Cardiac fibroblast (primary cell): ENCODE results near the gene STAT5B.
"Not testable (repeated sequence)": the region's sequence is repeated elsewhere in the genome, so short reads cannot be mapped to it uniquely, and the experiment has no call there.

Source experiments
- DNase-seq, 2 donors: peaks; one replicate each; pipeline versions ENCODE4 v3.0.0 to v3.0.0-alpha.2; 2010; ENCODE audit warnings: low read depth in 2 of 2
- H3K4me3 ChIP-seq, 2 donors: replicated peaks in 1 of 2; 1 replicate in 1 of 2; 2 replicates in 1 of 2; pipeline ENCODE4 v1.5.1; 2011; ENCODE audit warnings: low read depth in 2 of 2, low read length in 2 of 2, mild to moderate bottlenecking in 2 of 2, moderate library complexity in 1 of 2
- CTCF ChIP-seq: IDR thresholded peaks from one replicate; pipeline ENCODE4 v1.5.1; 2011; ENCODE audit warnings: low read depth, mild to moderate bottlenecking, low read length, inconsistent platforms

Gene STAT5B

DNA sequence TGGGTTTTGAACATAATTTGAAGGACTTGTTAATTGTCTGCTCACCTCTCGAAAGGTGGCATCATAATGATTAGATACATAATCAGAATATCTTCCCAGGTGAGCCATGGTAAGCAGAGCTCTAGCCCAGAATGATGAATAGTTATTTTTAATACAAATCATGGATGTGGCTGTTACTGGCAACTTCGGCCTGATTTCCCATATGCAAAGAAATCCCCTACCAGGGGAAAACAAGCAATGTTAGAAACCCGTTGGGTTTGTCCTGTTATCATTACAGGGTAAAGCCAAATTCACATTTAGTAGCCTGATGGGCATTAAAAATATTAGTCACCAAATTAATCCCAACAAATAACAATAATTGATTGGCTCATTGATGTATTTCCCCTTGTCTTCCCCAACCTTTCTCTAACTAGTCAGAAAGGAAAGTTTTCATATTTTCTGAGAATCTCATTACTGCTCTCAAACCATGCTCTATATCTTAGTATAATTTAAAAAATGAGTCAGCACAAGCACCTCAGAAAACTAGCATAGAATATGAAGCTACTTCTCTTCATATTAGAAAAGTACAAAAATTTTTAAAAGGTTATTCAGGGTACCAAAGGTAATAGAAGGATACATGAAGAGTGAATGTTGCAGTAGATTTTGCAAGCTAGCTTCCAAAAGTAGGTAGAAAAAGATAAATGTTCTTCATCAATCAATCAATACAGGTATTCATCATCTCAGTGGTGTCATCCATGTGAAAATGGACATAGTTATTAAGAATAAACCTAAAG is 5.0 kb downstream of the STAT5B start:
- no peak for DNase-seq
- TF ChIP-seq CTCF: no peak
- no peak overlapping the region for H3K4me3 ChIP-seq

DNA sequence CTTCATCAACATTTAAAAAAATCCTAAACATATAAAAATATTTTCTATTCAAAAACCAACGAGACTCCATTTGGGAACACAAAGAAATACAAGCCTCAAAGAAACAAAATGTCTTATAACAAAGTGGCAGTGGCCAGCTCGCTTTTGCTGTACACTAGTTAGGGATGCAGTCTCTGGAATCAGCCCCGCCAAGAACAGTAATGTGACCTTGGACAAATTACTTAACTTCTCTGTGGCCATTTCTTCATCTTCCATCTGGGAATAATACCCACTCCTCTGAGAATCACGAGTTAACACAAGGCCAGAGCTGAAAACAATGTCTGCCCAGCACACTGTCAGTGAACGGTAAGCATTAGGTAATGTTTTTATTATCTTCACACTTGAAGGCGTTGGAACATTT is 5.6 kb downstream of the STAT5B start:
- TF ChIP-seq CTCF: no peak
- H3K4me3 ChIP-seq: no peak overlapping the region
- no peak for DNase-seq

DNA sequence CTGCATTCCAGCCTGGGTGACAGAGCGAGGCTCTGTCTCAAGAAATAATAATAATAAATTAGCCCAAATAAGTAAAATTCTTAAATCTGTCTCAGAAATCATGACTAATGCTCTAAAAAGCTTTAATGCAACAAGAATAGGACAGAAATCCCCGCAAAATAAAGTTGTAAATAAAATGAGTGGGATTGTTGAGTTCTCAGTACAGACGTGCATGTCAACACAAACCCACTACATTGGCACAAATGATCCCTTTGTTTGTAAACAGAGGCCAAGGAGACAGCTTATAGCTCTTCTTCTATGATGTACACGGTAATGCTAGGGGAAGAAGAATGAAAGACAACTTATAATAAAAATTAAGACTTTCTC is 6.0 kb downstream of the STAT5B start:
- no peak overlapping the region for H3K4me3 ChIP-seq
- TF ChIP-seq CTCF: no peak
- DNase-seq: peak in 1 of 2 donors; percentile 65

DNA sequence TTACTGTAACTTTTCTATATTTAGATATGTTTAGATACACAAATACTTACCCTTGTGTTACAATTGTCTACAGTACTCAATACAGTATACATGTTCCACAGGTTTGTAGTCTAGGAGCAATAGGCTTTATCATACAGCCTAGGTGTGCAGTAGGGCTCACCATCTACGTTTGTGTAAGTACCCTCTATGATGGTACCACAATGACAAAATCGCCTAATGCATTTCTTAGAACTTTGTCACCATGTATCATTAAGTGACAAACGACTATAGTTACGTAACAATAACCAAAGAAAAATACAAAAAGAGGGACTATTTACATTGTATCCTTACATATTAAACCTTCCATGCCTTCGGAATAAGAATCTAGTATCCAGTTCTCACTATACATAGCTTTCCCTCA is 8.0 kb downstream of the STAT5B start:
- TF ChIP-seq CTCF: no peak
- DNase-seq: no peak
- no peak overlapping the region for H3K4me3 ChIP-seq

- no peak for TF ChIP-seq CTCF
- peak; percentile 93 to 95 for DNase-seq
- H3K4me3 ChIP-seq: no peak overlapping the region
Observed at GRCh38 chr17:42266918-42267766, 9.0 kb downstream of the STAT5B start.

GRCh38 chr17:42266462-42266861 is 9.7 kb downstream of the STAT5B start:
- no peak overlapping the region for H3K4me3 ChIP-seq
- no peak for DNase-seq
- no peak for TF ChIP-seq CTCF

GRCh38 chr17:42264366-42264765 is 11.8 kb downstream of the STAT5B start:
- not testable (repeated sequence) for DNase-seq, H3K4me3 ChIP-seq
